Mesendoderm (in vitro differentiated cells): ENCODE measurements around the gene BIK.
"Not testable (repeated sequence)": the region's sequence is repeated elsewhere in the genome, so short reads cannot be mapped to it uniquely, and the experiment has no call there.

Source experiments
- DNase-seq: peaks from one replicate; pipeline ENCODE4 v3.0.0; 2013
- H2AK5ac ChIP-seq: 2 replicates; pipeline ENCODE4 v1.6.1; 2013; ENCODE audit warnings: low read length, inconsistent platforms
- H2BK120ac ChIP-seq: 2 replicates; pipeline ENCODE4 v1.6.1; 2013; ENCODE audit warnings: low read depth, mild to moderate bottlenecking, low read length, moderate library complexity, mixed read lengths
- H2BK15ac ChIP-seq: replicated peaks from 2 replicates; pipeline ENCODE4 v1.6.1; 2013; ENCODE audit warnings: low read depth, mild to moderate bottlenecking, moderate library complexity
- H2BK5ac ChIP-seq: 2 replicates; pipeline ENCODE4 v1.6.1; 2013; ENCODE audit warnings: low read length, inconsistent platforms
- H3K18ac ChIP-seq: 2 replicates; pipeline ENCODE4 v1.6.1; 2013; ENCODE audit warnings: mild to moderate bottlenecking, low read length, mixed read lengths
- H3K23ac ChIP-seq: one replicate; pipeline ENCODE4 v1.6.1; 2013; ENCODE audit warnings: low read length
- H3K27ac ChIP-seq: 2 replicates; pipeline ENCODE4 v1.5.1; 2013; ENCODE audit warnings: low read depth, mild to moderate bottlenecking, inconsistent platforms, low read length, moderate library complexity
- H3K27me3 ChIP-seq: 2 replicates; pipeline ENCODE4 v1.6.1; 2013; ENCODE audit warnings: low read length, control low read depth, mild to moderate bottlenecking, inconsistent platforms; ENCODE audit not compliant: insufficient read depth, poor library complexity
- H3K36me3 ChIP-seq: 2 replicates; pipeline ENCODE4 v1.6.1; 2013; ENCODE audit warnings: low read length, inconsistent platforms; ENCODE audit not compliant: control insufficient read depth, insufficient read depth
- H3K4ac ChIP-seq: one replicate; pipeline ENCODE4 v1.6.1; 2013; ENCODE audit warnings: low read depth, mild to moderate bottlenecking, low read length, moderate library complexity
- H3K4me1 ChIP-seq: 2 replicates; pipeline ENCODE4 v1.6.1; 2013; ENCODE audit warnings: low read depth, low read length, inconsistent platforms; ENCODE audit not compliant: control insufficient read depth
- H3K4me2 ChIP-seq: 2 replicates; pipeline ENCODE4 v1.6.1; 2013; ENCODE audit warnings: low read length
- H3K4me3 ChIP-seq: 2 replicates; pipeline ENCODE4 v1.5.1; 2013; ENCODE audit warnings: mild to moderate bottlenecking, low read length
- H3K56ac ChIP-seq: one replicate; pipeline ENCODE4 v1.6.1; 2013; ENCODE audit warnings: low read length
- H3K79me1 ChIP-seq: 2 replicates; pipeline ENCODE4 v1.6.1; 2013; ENCODE audit warnings: low read length, inconsistent platforms
- H3K79me2 ChIP-seq: 2 replicates; pipeline ENCODE4 v1.6.1; 2013; ENCODE audit warnings: mild to moderate bottlenecking, low read length; ENCODE audit not compliant: control insufficient read depth, insufficient read depth
- H3K9ac ChIP-seq: 2 replicates; pipeline ENCODE4 v1.6.1; 2013; ENCODE audit warnings: low read length, inconsistent platforms
- H4K5ac ChIP-seq: one replicate; pipeline ENCODE4 v1.6.1; 2013; ENCODE audit warnings: low read length
- H4K8ac ChIP-seq: one replicate; pipeline ENCODE4 v1.6.1; 2013; ENCODE audit warnings: low read depth, mild to moderate bottlenecking, control low read depth, low read length, moderate library complexity
- WGBS: extraction: QIAGEN DNeasy Blood & Tissue Kit; methylation state at CpG from one replicate; pipeline ENCODE4 v1.1.7; 2013; ENCODE audit warnings: low lambda C conversion rate, missing lambda C conversion rate; ENCODE audit not compliant: insufficient coverage; ENCODE audit errors: extremely low coverage; 5-methylcytosine and 5-hydroxymethylcytosine counted together

The BIK gene

DNA sequence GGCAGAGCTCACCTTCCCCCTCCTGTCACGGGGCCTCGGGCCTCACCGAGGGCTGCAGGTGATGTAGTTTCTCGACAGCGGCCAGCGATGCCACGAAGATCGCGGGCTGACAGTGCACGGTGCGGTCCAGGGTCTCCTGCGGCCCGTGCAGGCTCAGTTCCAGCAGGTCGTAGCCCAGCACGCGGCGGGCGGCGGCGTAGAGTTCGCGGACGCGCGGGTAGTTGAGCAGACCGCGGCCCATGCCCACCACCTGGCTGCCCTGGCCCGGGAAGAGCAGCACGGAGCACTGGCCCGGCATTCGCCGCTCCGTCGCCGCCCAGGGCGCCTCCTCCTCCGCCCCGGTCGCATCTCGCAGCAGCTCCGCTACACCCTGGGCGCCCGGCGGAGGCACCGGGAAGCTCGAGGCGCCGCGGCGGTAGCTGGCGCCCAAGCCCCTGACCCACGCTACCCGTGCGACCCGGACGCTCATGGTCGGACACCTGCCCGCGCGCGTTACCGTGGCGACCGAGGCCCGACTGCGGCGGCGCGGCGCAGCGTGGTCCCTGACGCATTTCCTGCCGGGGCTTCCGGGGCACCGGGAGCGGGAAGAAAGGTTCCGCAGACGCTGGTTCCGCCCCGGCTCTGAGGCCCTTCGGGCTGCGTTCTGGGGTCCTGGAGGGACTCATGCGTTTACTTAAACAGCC is 32.5 kb downstream of the BIK start, which contains the start of gene MCAT:
Gene MCAT, minus strand, starts transcription at position 519 of the 683 bp plus-strand sequence. Its CDS starts 50 bp downstream, at position 469.
- no peak within 1 kb of the TSS for H3K23ac ChIP-seq
- peaks cover 1% of the 10 kb centered on the region for H3K79me1 ChIP-seq
- peak within 1 kb of the TSS; percentile 59 for H3K4me2 ChIP-seq
- peak within 1 kb of the TSS; percentile 86 for H3K9ac ChIP-seq
- peaks cover 5% of the 10 kb centered on the region for H3K36me3 ChIP-seq
- peak; percentile 76 for DNase-seq
- WGBS, result no CpG with 5 or more reads among the region's 83 CpGs
- H2AK5ac ChIP-seq, result no peak within 1 kb of the TSS
- no peak within 1 kb of the TSS for H2BK5ac ChIP-seq
- H3K4me3 ChIP-seq, result peak within 1 kb of the TSS; percentile 81
- H3K4me1 ChIP-seq, result no peaks in the 10 kb centered on the region
- H4K8ac ChIP-seq, result peak within 1 kb of the TSS; percentile 99
- H2BK15ac ChIP-seq, result no peak within 1 kb of the TSS
- peaks cover 2% of the 10 kb centered on the region for H3K79me2 ChIP-seq
- H3K4ac ChIP-seq, result no peak within 1 kb of the TSS
- peak within 1 kb of the TSS; percentile 94 for H3K56ac ChIP-seq
- no peak within 1 kb of the TSS for H3K27ac ChIP-seq
- H4K5ac ChIP-seq, result peak within 1 kb of the TSS; percentile 91
- no peak within 1 kb of the TSS for H2BK120ac ChIP-seq
- no peaks in the 10 kb centered on the region for H3K27me3 ChIP-seq
- no peak within 1 kb of the TSS for H3K18ac ChIP-seq

DNA sequence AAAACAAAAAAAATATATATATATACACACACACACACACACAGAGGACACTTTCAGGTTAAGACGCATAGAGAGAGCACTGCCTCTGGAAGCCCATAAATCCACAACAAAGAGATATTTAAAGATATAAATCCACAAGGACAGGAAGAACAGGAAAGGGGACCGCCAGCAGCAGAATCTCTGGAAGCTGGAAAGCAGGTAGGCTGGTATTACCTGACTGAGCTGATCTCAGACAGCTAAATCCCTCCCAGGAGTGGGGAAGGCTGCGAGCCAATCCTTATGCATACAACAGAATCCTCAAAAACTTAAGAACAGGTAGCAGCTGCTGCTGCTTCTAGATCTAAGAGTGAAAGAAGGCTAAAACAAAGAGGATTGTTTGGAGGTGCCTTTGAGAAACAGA is 34.4 kb downstream of the BIK start:
- Histone ChIP-seq H3K9ac (no peak overlapping the region), H4K5ac (no peak overlapping the region), H3K4ac (no peak overlapping the region), H3K4me2 (no peak overlapping the region), H3K36me3 (peaks cover 5% of the 10 kb centered on the region), H2BK5ac (no peak overlapping the region), H3K79me1 (peaks cover 1% of the 10 kb centered on the region), H3K27ac (no peak overlapping the region), H3K56ac (no peak overlapping the region), H3K27me3 (no peaks in the 10 kb centered on the region), H2BK15ac (no peak overlapping the region), H3K4me3 (no peak overlapping the region), H3K18ac (no peak overlapping the region), H2BK120ac (no peak overlapping the region), H3K23ac (no peak overlapping the region), H3K79me2 (peaks cover 2% of the 10 kb centered on the region), H3K4me1 (no peaks in the 10 kb centered on the region), H2AK5ac (no peak overlapping the region), H4K8ac (no peak overlapping the region)
- no peak for DNase-seq
- WGBS, result no CpG with 5 or more reads among the region's 3 CpGs

DNA sequence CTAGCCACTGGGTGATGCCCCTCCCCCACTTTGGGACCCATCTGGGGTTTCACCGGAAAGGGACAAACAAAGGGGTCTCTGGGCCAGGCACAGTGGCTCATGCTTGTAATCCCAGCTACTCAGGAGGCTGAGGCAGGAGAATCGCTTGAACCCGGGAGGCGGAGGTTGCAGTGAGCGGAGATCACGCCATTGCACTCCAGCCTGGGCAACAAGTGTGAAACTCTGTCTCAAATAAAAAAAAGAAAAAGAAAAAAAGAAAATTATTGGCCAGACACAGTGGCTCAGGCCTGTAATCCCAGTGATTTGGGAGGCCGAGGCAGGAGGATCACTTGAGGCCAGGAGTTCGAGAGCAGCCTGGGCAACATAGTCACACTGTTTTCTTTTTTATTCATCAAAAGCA is 34.8 kb downstream of the BIK start:
- no CpG with 5 or more reads among the region's 8 CpGs for WGBS
- H3K56ac ChIP-seq, H3K79me2 ChIP-seq, H3K36me3 ChIP-seq, H2BK5ac ChIP-seq, DNase-seq, H2BK120ac ChIP-seq, H3K4me2 ChIP-seq, H4K5ac ChIP-seq, H3K4me3 ChIP-seq, H3K27me3 ChIP-seq, H2AK5ac ChIP-seq, H4K8ac ChIP-seq, H3K79me1 ChIP-seq, H3K4me1 ChIP-seq, H2BK15ac ChIP-seq, H3K23ac ChIP-seq, H3K18ac ChIP-seq, H3K27ac ChIP-seq, H3K9ac ChIP-seq, H3K4ac ChIP-seq: not testable (repeated sequence)

DNA sequence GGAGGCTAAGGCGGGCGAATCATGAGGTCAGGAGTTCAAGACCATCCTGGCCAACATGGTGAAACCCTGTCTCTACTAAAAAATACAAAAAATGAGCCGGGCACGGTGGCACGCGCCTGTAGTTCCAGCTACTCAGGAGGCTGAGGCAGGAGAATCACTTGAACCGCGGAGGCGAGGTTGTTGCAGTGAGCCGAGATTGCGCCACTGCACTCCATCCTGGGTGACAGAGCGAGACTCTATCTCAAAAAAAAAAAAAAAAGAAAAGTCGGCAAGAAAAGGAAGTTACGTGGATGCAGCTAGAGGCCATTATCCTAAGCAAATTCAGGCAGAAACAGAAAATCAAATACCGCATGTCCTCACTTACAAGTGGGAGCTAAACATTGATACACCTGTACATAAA is 35.8 kb downstream of the BIK start:
- DNase-seq, H2BK15ac ChIP-seq, H2BK5ac ChIP-seq, H3K27me3 ChIP-seq, H3K23ac ChIP-seq, H3K4me2 ChIP-seq, H4K8ac ChIP-seq, H3K56ac ChIP-seq, H2AK5ac ChIP-seq, H3K4me3 ChIP-seq, H3K27ac ChIP-seq, H3K18ac ChIP-seq, H3K36me3 ChIP-seq, H3K9ac ChIP-seq, H3K79me1 ChIP-seq, H3K79me2 ChIP-seq, H3K4ac ChIP-seq, H3K4me1 ChIP-seq, H4K5ac ChIP-seq, H2BK120ac ChIP-seq: not testable (repeated sequence)
- no CpG with 5 or more reads among the region's 15 CpGs for WGBS

DNA sequence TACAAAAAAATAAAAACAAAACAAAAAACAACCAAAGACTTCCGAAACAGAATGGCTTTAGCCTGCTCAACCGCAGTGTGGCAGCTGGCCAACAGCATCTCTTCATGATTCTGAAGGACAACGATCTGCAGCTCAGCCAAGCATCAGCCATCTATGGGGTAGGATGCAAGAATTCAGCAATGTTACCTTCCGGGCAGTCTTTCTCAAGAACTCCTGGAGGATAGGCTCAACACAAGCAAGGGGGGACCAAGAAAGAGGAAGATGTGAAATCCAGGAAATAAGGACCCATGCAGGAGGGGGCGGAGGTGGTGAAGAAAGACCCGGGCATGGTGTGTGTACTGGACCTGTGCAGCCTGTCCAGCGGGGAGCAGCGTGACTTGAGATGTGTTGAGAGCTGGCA is 37.3 kb downstream of the BIK start:
- Histone ChIP-seq H3K9ac (no peak overlapping the region), H3K79me1 (no peaks in the 10 kb centered on the region), H3K36me3 (no peaks in the 10 kb centered on the region), H3K4ac (no peak overlapping the region), H3K27me3 (no peaks in the 10 kb centered on the region), H3K4me2 (no peak overlapping the region), H3K27ac (no peak overlapping the region), H2BK15ac (no peak overlapping the region), H3K23ac (no peak overlapping the region), H2AK5ac (no peak overlapping the region), H2BK5ac (no peak overlapping the region), H3K4me1 (no peaks in the 10 kb centered on the region), H4K5ac (no peak overlapping the region), H4K8ac (no peak overlapping the region), H2BK120ac (no peak overlapping the region), H3K18ac (no peak overlapping the region), H3K56ac (no peak overlapping the region), H3K4me3 (no peak overlapping the region), H3K79me2 (no peaks in the 10 kb centered on the region)
- no peak for DNase-seq
- no CpG with 5 or more reads among the region's 8 CpGs for WGBS

DNA sequence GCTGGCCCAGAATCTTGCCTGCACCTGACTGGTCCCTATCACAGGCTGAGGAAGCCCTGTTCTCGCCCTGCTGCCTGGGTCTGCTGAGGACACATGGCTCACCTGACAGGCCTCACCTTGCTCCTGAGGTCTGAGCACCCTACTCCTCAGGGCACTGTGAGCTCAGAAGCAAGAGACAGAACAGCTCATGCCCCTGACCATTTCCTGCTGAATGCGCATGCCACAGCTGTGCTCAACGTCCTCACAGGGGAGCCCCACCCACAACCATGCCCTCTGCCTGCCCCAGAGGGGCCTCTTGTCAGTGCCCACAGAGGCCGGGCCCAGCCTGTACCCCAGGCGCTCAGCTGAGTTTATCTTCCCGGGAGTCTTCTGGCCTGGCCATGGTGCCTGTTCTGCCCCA is 38.0 kb downstream of the BIK start:
- no peak for DNase-seq
- no peak overlapping the region for H3K9ac ChIP-seq
- H3K36me3 ChIP-seq, result no peaks in the 10 kb centered on the region
- H3K23ac ChIP-seq, result no peak overlapping the region
- H4K8ac ChIP-seq, result no peak overlapping the region
- H3K4me3 ChIP-seq, result no peak overlapping the region
- H3K79me2 ChIP-seq, result no peaks in the 10 kb centered on the region
- no peak overlapping the region for H3K4ac ChIP-seq
- no peak overlapping the region for H2AK5ac ChIP-seq
- no peak overlapping the region for H3K56ac ChIP-seq
- no peaks in the 10 kb centered on the region for H3K4me1 ChIP-seq
- H3K79me1 ChIP-seq, result no peaks in the 10 kb centered on the region
- no CpG with 5 or more reads among the region's 6 CpGs for WGBS
- no peak overlapping the region for H4K5ac ChIP-seq
- no peak overlapping the region for H2BK120ac ChIP-seq
- no peak overlapping the region for H3K18ac ChIP-seq
- no peak overlapping the region for H2BK5ac ChIP-seq
- no peaks in the 10 kb centered on the region for H3K27me3 ChIP-seq
- no peak overlapping the region for H3K4me2 ChIP-seq
- H2BK15ac ChIP-seq, result no peak overlapping the region
- H3K27ac ChIP-seq, result no peak overlapping the region
